DOHH2 (cell line): ENCODE results near the gene OPN4.

Experiments used
- H3F3A ChIP-seq: fragments of 200-600 bp; sonication (generic), shearing (Covaris generic); 2 replicates; pipeline ENCODE4 v1.6.0; 2016; ENCODE audit warnings: antibody characterized with exemption, mild to moderate bottlenecking; ENCODE audit not compliant: control insufficient read depth, insufficient read depth
- H3K27ac ChIP-seq: fragments of 200-600 bp; sonication (generic); 2 replicates; pipeline ENCODE4 v1.5.1; 2014; ENCODE audit warnings: low read depth, mild to moderate bottlenecking, low read length, moderate library complexity
- H3K27me3 ChIP-seq: fragments of 200-600 bp; sonication (generic); 2 replicates; pipeline ENCODE4 v1.6.1; 2014; ENCODE audit warnings: mild to moderate bottlenecking, low read length, mixed read lengths; ENCODE audit not compliant: control insufficient read depth
- H3K36me3 ChIP-seq: fragments of 200-600 bp; sonication (generic); 2 replicates; pipeline ENCODE4 v1.6.1; 2014; ENCODE audit warnings: mild to moderate bottlenecking, low read length, moderate library complexity, mixed read lengths; ENCODE audit not compliant: control insufficient read depth
- H3K4me1 ChIP-seq: fragments of 200-600 bp; sonication (generic); 2 replicates; pipeline ENCODE4 v1.6.1; 2014; ENCODE audit warnings: mild to moderate bottlenecking, low read length, mixed read lengths; ENCODE audit not compliant: control insufficient read depth
- H3K4me2 ChIP-seq: fragments of 200-600 bp; sonication (generic); 2 replicates; pipeline ENCODE4 v1.6.0; 2014; ENCODE audit warnings: mild to moderate bottlenecking, low read length, moderate library complexity
- H3K4me3 ChIP-seq: fragments of 200-600 bp; sonication (generic); 2 replicates; pipeline ENCODE4 v1.5.1; 2014; ENCODE audit warnings: mild to moderate bottlenecking, low read length, mixed read lengths
- H3K79me2 ChIP-seq: fragments of 200-600 bp; sonication (generic); 2 replicates; pipeline ENCODE4 v1.6.1; 2014; ENCODE audit warnings: mild to moderate bottlenecking, low read length, mixed read lengths; ENCODE audit not compliant: control insufficient read depth
- H3K9me2 ChIP-seq: fragments of 200-600 bp; sonication (generic); replicated peaks from 2 replicates; pipeline ENCODE4 v1.6.1; 2014; ENCODE audit warnings: mild to moderate bottlenecking, low read length, mixed read lengths; ENCODE audit not compliant: control insufficient read depth
- H3K9me3 ChIP-seq: fragments of 200-600 bp; sonication (generic); 2 replicates; pipeline ENCODE4 v1.6.1; 2014; ENCODE audit warnings: antibody characterized with exemption, low read length, mixed read lengths; ENCODE audit not compliant: control insufficient read depth, insufficient read depth
- H4K20me1 ChIP-seq: fragments of 200-600 bp; sonication (generic); 2 replicates; pipeline ENCODE4 v1.6.0; 2014; ENCODE audit warnings: low read depth, mild to moderate bottlenecking, antibody characterized with exemption, low read length, moderate library complexity; ENCODE audit not compliant: control insufficient read depth, insufficient read depth
- EZH2phosphoT487 ChIP-seq: fragments of 200-600 bp; sonication (generic); IDR thresholded peaks from 2 replicates; pipeline ENCODE4 v1.6.1; 2017; ENCODE audit warnings: borderline replicate concordance, mild to moderate bottlenecking, antibody characterized with exemption, low read length, moderate library complexity, mixed read lengths
- TF ChIP-seq, protein P1 (sequence below): fragments of 200-600 bp; sonication (generic); IDR thresholded peaks from one replicate; pipeline ENCODE4 v1.5.1; 2014; ENCODE audit warnings: antibody characterized with exemption, mild to moderate bottlenecking, low read depth, low read length; ENCODE audit not compliant: poor library complexity, severe bottlenecking

Gene OPN4

GRCh38 chr10:86654411-86655172 is at the start of gene OPN4:
Gene OPN4 (plus strand): TSS chr10:86654547. CDS start chr10:86654784, 237 bp downstream.
- Histone ChIP-seq H3K27ac (no peak within 1 kb of the TSS), H3K9me2 (no peaks in the 10 kb centered on the region), H3K36me3 (no peaks in the 10 kb centered on the region), H3K27me3 (no peaks in the 10 kb centered on the region), H3F3A (no peaks in the 10 kb centered on the region), H3K4me1 (no peaks in the 10 kb centered on the region), H3K9me3 (no peaks in the 10 kb centered on the region), H3K4me3 (no peak within 1 kb of the TSS), H3K4me2 (no peak within 1 kb of the TSS), H3K79me2 (no peaks in the 10 kb centered on the region), H4K20me1 (no peaks in the 10 kb centered on the region)
- no peak for TF ChIP-seq EZH2phosphoT487

GRCh38 chr10:86607674-86608073 is 46.7 kb upstream of the OPN4 start:
- no peaks in the 10 kb centered on the region for H3K4me1 ChIP-seq
- H3K79me2 ChIP-seq = no peaks in the 10 kb centered on the region
- no peaks in the 10 kb centered on the region for H3F3A ChIP-seq
- H3K27me3 ChIP-seq = 0 out of 2 replicates have a peak, but pooled peaks cover 2% of the 10 kb centered on the region
- peaks cover 4% of the 10 kb centered on the region; the same call in 1 of the 2 replicates for H3K9me3 ChIP-seq
- no peaks in the 10 kb centered on the region for H4K20me1 ChIP-seq
- H3K4me2 ChIP-seq = no peak overlapping the region
- no peak overlapping the region for H3K27ac ChIP-seq
- no peaks in the 10 kb centered on the region for H3K9me2 ChIP-seq
- no peaks in the 10 kb centered on the region for H3K36me3 ChIP-seq
- no peak overlapping the region for H3K4me3 ChIP-seq
- TF ChIP-seq EZH2phosphoT487 = no peak
- TF ChIP-seq, protein P1, sequence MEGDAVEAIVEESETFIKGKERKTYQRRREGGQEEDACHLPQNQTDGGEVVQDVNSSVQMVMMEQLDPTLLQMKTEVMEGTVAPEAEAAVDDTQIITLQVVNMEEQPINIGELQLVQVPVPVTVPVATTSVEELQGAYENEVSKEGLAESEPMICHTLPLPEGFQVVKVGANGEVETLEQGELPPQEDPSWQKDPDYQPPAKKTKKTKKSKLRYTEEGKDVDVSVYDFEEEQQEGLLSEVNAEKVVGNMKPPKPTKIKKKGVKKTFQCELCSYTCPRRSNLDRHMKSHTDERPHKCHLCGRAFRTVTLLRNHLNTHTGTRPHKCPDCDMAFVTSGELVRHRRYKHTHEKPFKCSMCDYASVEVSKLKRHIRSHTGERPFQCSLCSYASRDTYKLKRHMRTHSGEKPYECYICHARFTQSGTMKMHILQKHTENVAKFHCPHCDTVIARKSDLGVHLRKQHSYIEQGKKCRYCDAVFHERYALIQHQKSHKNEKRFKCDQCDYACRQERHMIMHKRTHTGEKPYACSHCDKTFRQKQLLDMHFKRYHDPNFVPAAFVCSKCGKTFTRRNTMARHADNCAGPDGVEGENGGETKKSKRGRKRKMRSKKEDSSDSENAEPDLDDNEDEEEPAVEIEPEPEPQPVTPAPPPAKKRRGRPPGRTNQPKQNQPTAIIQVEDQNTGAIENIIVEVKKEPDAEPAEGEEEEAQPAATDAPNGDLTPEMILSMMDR = no peak

- Histone ChIP-seq H3K27me3 (no peaks in the 10 kb centered on the region), H3K4me1 (no peaks in the 10 kb centered on the region), H3K9me2 (no peaks in the 10 kb centered on the region), H3F3A (no peaks in the 10 kb centered on the region), H3K9me3 (peaks cover 4% of the 10 kb centered on the region; the same call in 1 of the 2 replicates), H3K36me3 (no peaks in the 10 kb centered on the region), H3K4me3 (no peak overlapping the region), H4K20me1 (no peaks in the 10 kb centered on the region), H3K27ac (no peak overlapping the region), H3K79me2 (no peaks in the 10 kb centered on the region), H3K4me2 (no peak overlapping the region)
- no peak for TF ChIP-seq EZH2phosphoT487
- TF ChIP-seq, protein P1 = no peak
Observed at GRCh38 chr10:86609920-86610319, 44.4 kb upstream of the OPN4 start.

DNA sequence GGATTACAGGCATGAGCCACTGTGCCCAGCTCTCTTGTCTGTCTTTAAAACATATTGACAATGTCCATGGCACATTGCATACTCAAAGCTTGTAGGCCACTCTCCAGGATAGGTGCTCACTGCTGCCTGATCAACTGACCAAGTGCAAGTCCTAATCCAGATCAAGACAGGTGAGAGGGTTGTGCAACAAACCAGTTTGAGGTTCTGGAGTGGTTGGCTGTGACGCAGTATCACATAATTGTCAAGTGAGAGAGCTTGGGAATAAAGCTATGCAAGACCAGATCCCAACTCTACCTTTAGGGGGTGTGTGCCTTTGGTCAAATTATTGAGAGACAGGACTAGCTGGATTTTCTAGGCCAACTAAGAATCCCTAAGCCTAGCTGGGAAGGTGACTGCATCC is 43.0 kb upstream of the OPN4 start:
- Histone ChIP-seq H3K27me3 (no peaks in the 10 kb centered on the region), H3K4me3 (no peak overlapping the region), H3K79me2 (no peaks in the 10 kb centered on the region), H3F3A (no peaks in the 10 kb centered on the region), H3K9me3 (no peaks in the 10 kb centered on the region), H4K20me1 (no peaks in the 10 kb centered on the region), H3K27ac (no peak overlapping the region), H3K36me3 (no peaks in the 10 kb centered on the region), H3K4me2 (no peak overlapping the region), H3K4me1 (no peaks in the 10 kb centered on the region), H3K9me2 (no peaks in the 10 kb centered on the region)
- TF ChIP-seq EZH2phosphoT487 = no peak
- TF ChIP-seq, protein P1 = no peak
